B cell (primary cell): ENCODE results near the gene DHRS7B. TPM values are rescaled to one million over a fixed set of nuclear protein-coding genes. Genes with fewer than 3 reads are reported as not detected.

Experiments
- ATAC-seq: fragments of 200-7000 bp; cut with Tn5 transposase; one replicate; pipeline ENCODE4 v1.10.0; 2021; ENCODE audit warnings: low read depth, mild to moderate bottlenecking, moderate number of reproducible peaks, moderate library complexity
- CTCF ChIA-PET: fragments of 350-600 bp; sonication (Branson Sonifier 250); formaldehyde crosslinking; loops from one replicate; lab custom pipeline; 2021; ENCODE audit warnings: antibody characterized with exemption, inconsistent platforms; lab: Charles Lee
- POLR2A ChIA-PET: fragments of 350-600 bp; sonication (Branson Sonifier 250); formaldehyde crosslinking; loops from one replicate; lab custom pipeline; 2021; ENCODE audit warnings: antibody characterized with exemption; lab: Charles Lee
- DNase-seq: peaks from one replicate; pipeline ENCODE4 v3.0.0; 2013
- H2AFZ ChIP-seq: 2 replicates; pipeline ENCODE4 v1.6.1; 2012; ENCODE audit warnings: mild to moderate bottlenecking, low read depth, low read length; ENCODE audit not compliant: insufficient read depth, poor library complexity, severe bottlenecking
- H3K27ac ChIP-seq, 2 donors: 1 replicate in 1 of 2; 2 replicates in 1 of 2; pipeline ENCODE4 v1.5.1; 2012 to 2013; ENCODE audit warnings: low read length in 2 of 2, mild to moderate bottlenecking in 2 of 2, moderate library complexity in 1 of 2
- H3K27me3 ChIP-seq, 4 experiments: fragments of 200-600 bp in 1 of 4; sonication (generic) in 1 of 4; replicated peaks in 1 of 4; 1 replicate in 2 of 4; 2 replicates in 2 of 4; pipeline versions ENCODE4 v1.6.1 to v1.7.0; 2013 to 2016; ENCODE audit warnings: low read length in 3 of 4, mild to moderate bottlenecking in 2 of 4, mixed read lengths in 1 of 4, moderate library complexity in 1 of 4; ENCODE audit not compliant: insufficient read depth in 4 of 4, control insufficient read depth in 3 of 4; ENCODE audit errors: control extremely low read depth in 1 of 4
- H3K36me3 ChIP-seq, 2 experiments: replicated peaks in 1 of 2; 1 replicate in 1 of 2; 2 replicates in 1 of 2; pipeline versions ENCODE4 v1.6.1 to v1.7.1; 2013; ENCODE audit warnings: low read length in 1 of 2; ENCODE audit not compliant: insufficient read depth in 2 of 2, control insufficient read depth in 1 of 2; ENCODE audit errors: control extremely low read depth in 1 of 2, extremely low read depth in 1 of 2
- H3K4me1 ChIP-seq, 2 donors: fragments of 200-600 bp in 1 of 2; sonication (generic) in 1 of 2; 1 replicate in 1 of 2; 2 replicates in 1 of 2; pipeline versions ENCODE4 v1.5.1 to v1.6.1; 2013 to 2017; ENCODE audit warnings: low read length in 2 of 2; ENCODE audit not compliant: control insufficient read depth in 2 of 2, insufficient read depth in 2 of 2
- H3K4me2 ChIP-seq: replicated peaks from 2 replicates; pipeline ENCODE3; 2012; ENCODE audit warnings: mild to moderate bottlenecking, low read depth, low read length; ENCODE audit not compliant: poor library complexity, severe bottlenecking
- H3K4me3 ChIP-seq, 5 experiments: fragments of 200-600 bp in 1 of 5; sonication (generic) in 1 of 5; 1 replicate in 3 of 5; 2 replicates in 2 of 5; pipeline versions ENCODE4 v1.5.1 to v1.7.0; 2011 to 2016; ENCODE audit warnings: low read length in 4 of 5, mild to moderate bottlenecking in 4 of 5, low read depth in 2 of 5, control low read depth in 1 of 5, moderate library complexity in 1 of 5; ENCODE audit not compliant: insufficient read depth in 1 of 5; ENCODE audit errors: control extremely low read depth in 1 of 5, extremely low read depth in 1 of 5
- H3K79me2 ChIP-seq: fragments of 200-600 bp; sonication (generic); one replicate; pipeline ENCODE4 v1.6.0; 2016; ENCODE audit warnings: low read length; ENCODE audit not compliant: control insufficient read depth, insufficient read depth
- H3K9ac ChIP-seq: fragments of 200-600 bp; sonication (generic); 2 replicates; pipeline ENCODE4 v1.6.1; 2017; ENCODE audit warnings: mild to moderate bottlenecking, low read length, moderate library complexity
- H3K9me3 ChIP-seq, 3 donors: one replicate each; pipeline versions ENCODE4 v1.6.1 to v1.7.1; 2013; ENCODE audit warnings: low read length in 2 of 3; ENCODE audit not compliant: control insufficient read depth in 2 of 3, insufficient read depth in 1 of 3; ENCODE audit errors: control extremely low read depth in 1 of 3
- H4K20me1 ChIP-seq: 2 replicates; pipeline ENCODE4 v1.6.0; 2012; ENCODE audit warnings: mild to moderate bottlenecking, low read length; ENCODE audit not compliant: insufficient read depth, control insufficient read depth, poor library complexity, severe bottlenecking
- H3K27ac Mint-ChIP-seq: one replicate; pipeline ENCODE4 v1.8.0; 2021; ENCODE audit warnings: mixed read lengths
- H3K27me3 Mint-ChIP-seq: one replicate; pipeline ENCODE4 v1.8.0; 2021; ENCODE audit warnings: mixed read lengths
- H3K4me1 Mint-ChIP-seq: one replicate; pipeline ENCODE4 v1.8.0; 2021; ENCODE audit warnings: mixed read lengths
- H3K4me3 Mint-ChIP-seq: one replicate; pipeline ENCODE4 v1.8.0; 2021; ENCODE audit warnings: mixed read lengths
- H3K9me3 Mint-ChIP-seq: one replicate; pipeline ENCODE4 v1.8.0; 2022; ENCODE audit warnings: mixed read lengths; ENCODE audit not compliant: insufficient read depth
- CTCF ChIP-seq: fragments of 200-600 bp; IDR thresholded peaks from one replicate; pipeline ENCODE4 v1.8.0; 2022; ENCODE audit warnings: antibody characterized with exemption, mild to moderate bottlenecking
- EZH2 ChIP-seq: IDR thresholded peaks from 2 replicates; pipeline ENCODE4 v1.6.1; 2012; ENCODE audit warnings: borderline replicate concordance, low read depth, mild to moderate bottlenecking, moderate library complexity, low read length; ENCODE audit not compliant: insufficient read depth, poor library complexity, severe bottlenecking
- WGBS: methylation state at CpG from one replicate; pipeline ENCODE4 v1.1.5; 2013; ENCODE audit warnings: missing lambda C conversion rate; ENCODE audit not compliant: insufficient coverage; 5-methylcytosine and 5-hydroxymethylcytosine counted together
- intact Hi-C: fragments of 100-400 bp; cut with micrococcal nuclease; formaldehyde crosslinking; loops from one replicate; pipeline ENCODE4 v1.10.0; 2022
- polyA plus RNA-seq: library from polyadenylated mRNA; depleted of rRNA; stranded (reverse); fragments of >200 nt; gene quantifications from 2 replicates; pipeline ENCODE4 v1.2.3, GENCODE V29; 2012
- total RNA-seq, 2 donors: library from RNA; stranded (reverse); fragments of 120-200 nt in 1 of 2; gene quantifications; 1 replicate in 1 of 2; 2 replicates in 1 of 2; pipeline versions ENCODE4 v1.2.3 to v1.2.4, GENCODE V29; 2013 to 2022

The DHRS7B gene
- total and polyA plus RNA-seq, 2 donors (not counting 1 experiment from before 2014, with no cell fraction given), result 8.2 to 13.4 TPM

- ATAC-seq (no peak), DNase-seq (no peak)
- no peak overlapping the region for H3K9ac ChIP-seq
- Mint-ChIP-seq H3K4me3 (no peak overlapping the region), H3K9me3 (no peaks in the 10 kb centered on the region), H3K27me3 (no peaks in the 10 kb centered on the region), H3K4me1 (no peaks in the 10 kb centered on the region), H3K27ac (no peak overlapping the region)
- H3K79me2 ChIP-seq, result no peaks in the 10 kb centered on the region
- no peaks in the 10 kb centered on the region for H4K20me1 ChIP-seq
- H3K27ac ChIP-seq, result no peak overlapping the region
- no peak overlapping the region for H3K4me3 ChIP-seq
- no peak overlapping the region for H3K4me2 ChIP-seq
- peaks cover 0 to 37% of the 10 kb centered on the region in 2 experiments for H3K36me3 ChIP-seq
- TF ChIP-seq EZH2, result no peak
- no peak for TF ChIP-seq CTCF
- no peaks in the 10 kb centered on the region for H3K9me3 ChIP-seq
- no peaks in the 10 kb centered on the region for H3K27me3 ChIP-seq
- CTCF ChIA-PET, result interaction anchor here (1.5 kb wide), 1 partner anchor 65 kb away, joined by 3 read pairs; no protein-coding TSS in a partner anchor
- POLR2A ChIA-PET, result no interaction called here
- intact Hi-C loops, result no loop called here
- no peak overlapping the region for H2AFZ ChIP-seq
- H3K4me1 ChIP-seq, result no peaks in the 10 kb centered on the region
- WGBS, result 100% methylated on average over 2 of the region's 3 CpGs
Observed at GRCh38 chr17:21184570-21184969, 57.8 kb downstream of the DHRS7B start.

GRCh38 chr17:21185061-21185460, 58.3 kb downstream of the DHRS7B start:
- ATAC-seq, result no peak
- H3K4me3 Mint-ChIP-seq, result no peak overlapping the region
- TF ChIP-seq CTCF (no peak), EZH2 (no peak)
- Histone ChIP-seq H3K4me2 (no peak overlapping the region), H3K9me3 (no peaks in the 10 kb centered on the region), H3K27ac (no peak overlapping the region), H3K79me2 (no peaks in the 10 kb centered on the region), H3K4me1 (no peaks in the 10 kb centered on the region), H3K36me3 (peaks cover 0 to 37% of the 10 kb centered on the region in 2 experiments), H2AFZ (no peak overlapping the region), H4K20me1 (no peaks in the 10 kb centered on the region), H3K27me3 (no peaks in the 10 kb centered on the region), H3K4me3 (no peak overlapping the region), H3K9ac (no peak overlapping the region)
- H3K27ac Mint-ChIP-seq, result no peak overlapping the region
- no peaks in the 10 kb centered on the region for H3K27me3 Mint-ChIP-seq
- POLR2A ChIA-PET, result no interaction called here
- intact Hi-C loops, result no loop called here
- no peaks in the 10 kb centered on the region for H3K9me3 Mint-ChIP-seq
- no peaks in the 10 kb centered on the region for H3K4me1 Mint-ChIP-seq
- CTCF ChIA-PET, result no interaction called here
- 80% methylated on average over 1 of the region's 1 CpG for WGBS
- no peak for DNase-seq
